Fibroblast of the conjunctiva (primary cell): ENCODE results near the gene MLLT6.

Experiments
- DNase-seq: peaks from one replicate; pipeline ENCODE4 v3.0.0-alpha.2; 2010; ENCODE audit warnings: low read depth

The MLLT6 gene

GRCh38 chr17:38704606-38705522 is at the start of gene MLLT6:
MLLT6 (plus strand) TSS chr17:38705273; CDS start chr17:38705633, 360 bp downstream.
- peak; percentile 54 for DNase-seq

GRCh38 chr17:38656959-38657823 is 47.9 kb upstream of the MLLT6 start:
- no peak for DNase-seq

GRCh38 chr17:38657824-38658740 is 47.0 kb upstream of the MLLT6 start:
- no peak for DNase-seq

- no peak for DNase-seq
Observed at GRCh38 chr17:38658741-38659345, 46.2 kb upstream of the MLLT6 start.

GRCh38 chr17:38659415-38659814 is 45.7 kb upstream of the MLLT6 start:
- no peak for DNase-seq

GRCh38 chr17:38660097-38661025 is 44.7 kb upstream of the MLLT6 start:
- no peak for DNase-seq

GRCh38 chr17:38663125-38663751 is 41.8 kb upstream of the MLLT6 start:
- DNase-seq: no peak

GRCh38 chr17:38663964-38664644 is 41.0 kb upstream of the MLLT6 start:
- DNase-seq: no peak

GRCh38 chr17:38667099-38667786 is 37.8 kb upstream of the MLLT6 start:
- DNase-seq: peak; percentile 56

GRCh38 chr17:38667787-38668122 is 37.3 kb upstream of the MLLT6 start:
- no peak for DNase-seq

- no peak for DNase-seq
Observed at GRCh38 chr17:38669520-38669919, 35.6 kb upstream of the MLLT6 start.

- no peak for DNase-seq
Observed at GRCh38 chr17:38671939-38672720, 32.9 kb upstream of the MLLT6 start.

- DNase-seq: no peak
Observed at GRCh38 chr17:38672788-38673706, 32.0 kb upstream of the MLLT6 start.

- DNase-seq: no peak
Observed at GRCh38 chr17:38673707-38674013, 31.4 kb upstream of the MLLT6 start.

GRCh38 chr17:38674014-38674748 is 30.9 kb upstream of the MLLT6 start:
- no peak for DNase-seq
